ENCODE data around the gene RMDN2. TPM values are rescaled to one million over a fixed set of nuclear protein-coding genes. Genes with fewer than 3 reads are reported as not detected.

Gene RMDN2
- total and polyA plus RNA-seq, 9 of the 15 experiments (the other 6 are each of a cell fraction or from before 2014, with no cell fraction given), result 1.5 to 4.3 (median 2.3) TPM

DNA sequence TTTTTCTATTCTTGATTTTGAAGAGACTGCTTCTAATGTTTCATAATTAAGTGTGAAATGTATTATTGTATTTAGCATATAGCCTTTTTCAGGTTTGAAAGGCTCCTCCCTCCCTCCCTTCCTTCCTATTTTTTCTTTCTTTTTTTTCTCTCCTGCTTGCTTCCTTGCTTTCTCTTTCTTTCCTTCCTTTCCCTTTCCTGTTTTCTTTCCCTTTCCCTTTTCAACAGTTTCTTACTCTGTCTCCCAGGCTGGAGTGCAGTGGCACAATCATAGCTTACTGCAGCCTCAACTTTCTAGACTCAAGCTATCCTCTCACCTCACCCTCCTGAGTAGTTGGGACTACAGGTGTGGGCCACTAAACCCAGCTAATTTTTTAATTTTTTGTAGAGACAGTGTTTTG, 44.6 kb downstream of the RMDN2 start (continued):
- TF ChIP-seq MGA (IDR thresholded peaks at IDR 0.05), result no peak
- no peak for TF ChIP-seq ARID1B (IDR thresholded peaks at IDR 0.05)
- TF ChIP-seq TEAD1 (CRISPR knock-in tag; IDR thresholded peaks at IDR 0.05), result no peak
- TF ChIP-seq TRIM28 (IDR thresholded peaks at IDR 0.05), result no peak
- no peak for TF ChIP-seq ZFPM2 (CRISPR knock-in tag; IDR thresholded peaks at IDR 0.05)
- no peak for TF ChIP-seq CCAR2 (IDR thresholded peaks at IDR 0.05; ENCODE audit: low read depth, low read length)
- no peak for TF ChIP-seq MTA2 (IDR thresholded peaks at IDR 0.05; ENCODE audit: low read depth)
- TF ChIP-seq CHCHD3 (CRISPR knock-in tag; IDR thresholded peaks at IDR 0.05), result no peak
- no peak for TF ChIP-seq POLR2G (IDR thresholded peaks at IDR 0.05; ENCODE audit: low read depth, low read length)
- no peak for TF ChIP-seq ZNF212 (CRISPR knock-in tag; IDR thresholded peaks at IDR 0.05)
- no peak for TF ChIP-seq ZNF778 (CRISPR knock-in tag; IDR thresholded peaks at IDR 0.05)
- TF ChIP-seq MBD2 (IDR thresholded peaks at IDR 0.05; ENCODE audit: borderline replicate concordance, low read depth), result no peak
- TF ChIP-seq, protein P1, sequence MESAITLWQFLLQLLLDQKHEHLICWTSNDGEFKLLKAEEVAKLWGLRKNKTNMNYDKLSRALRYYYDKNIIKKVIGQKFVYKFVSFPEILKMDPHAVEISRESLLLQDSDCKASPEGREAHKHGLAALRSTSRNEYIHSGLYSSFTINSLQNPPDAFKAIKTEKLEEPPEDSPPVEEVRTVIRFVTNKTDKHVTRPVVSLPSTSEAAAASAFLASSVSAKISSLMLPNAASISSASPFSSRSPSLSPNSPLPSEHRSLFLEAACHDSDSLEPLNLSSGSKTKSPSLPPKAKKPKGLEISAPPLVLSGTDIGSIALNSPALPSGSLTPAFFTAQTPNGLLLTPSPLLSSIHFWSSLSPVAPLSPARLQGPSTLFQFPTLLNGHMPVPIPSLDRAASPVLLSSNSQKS (CRISPR knock-in tag; IDR thresholded peaks at IDR 0.05), result no peak
- TF ChIP-seq ZNF717 (CRISPR knock-in tag; IDR thresholded peaks at IDR 0.05), result no peak

Measured in K562 (cell line).